H1 (cell line): ENCODE data around the gene LCNL1. TPM values are rescaled to one million over a fixed set of nuclear protein-coding genes. Genes with fewer than 3 reads are reported as not detected.

Experiments used
- CTCF ChIA-PET: fragments of 300-600 bp; sonication (Branson Sonifier 250); formaldehyde crosslinking; loops from one replicate; lab custom pipeline; 2021; ENCODE audit not compliant: partially characterized antibody; lab: Charles Lee
- POLR2A ChIA-PET: fragments of 300-600 bp; sonication (Branson Sonifier 250); formaldehyde crosslinking; loops from one replicate; lab custom pipeline; 2021; ENCODE audit warnings: inconsistent platforms; ENCODE audit not compliant: partially characterized antibody; lab: Charles Lee
- DNase-seq, 2 experiments: peaks; one replicate each; pipeline versions ENCODE4 v3.0.0 to v3.0.0-alpha.2; 2010 to 2022; ENCODE audit warnings: low spot score in 2 of 2, low read depth in 1 of 2, mixed read lengths in 1 of 2
- FAIRE-seq: peaks from 2 replicates; lab custom pipeline; 2011; peaks lifted over from hg19 to GRCh38; lab: Jason Lieb, UNC
- H2AFZ ChIP-seq: 2 replicates; pipeline ENCODE4 v1.8.1; 2012; ENCODE audit warnings: low read length, inconsistent platforms
- H2AK5ac ChIP-seq: 2 replicates; pipeline ENCODE4 v1.6.1; 2013; ENCODE audit warnings: low read depth, low read length
- H2BK120ac ChIP-seq: replicated peaks from 2 replicates; pipeline ENCODE3; 2013; ENCODE audit warnings: low read depth, low read length, inconsistent platforms
- H2BK12ac ChIP-seq: 2 replicates; pipeline ENCODE4 v1.6.1; 2013; ENCODE audit warnings: low read depth, low read length
- H2BK15ac ChIP-seq: 2 replicates; pipeline ENCODE4 v1.6.1; 2013; ENCODE audit warnings: low read length
- H2BK20ac ChIP-seq: 2 replicates; pipeline ENCODE4 v1.6.1; 2013; ENCODE audit warnings: low read length
- H2BK5ac ChIP-seq: 2 replicates; pipeline ENCODE4 v1.6.1; 2013; ENCODE audit warnings: low read depth, low read length
- H3K14ac ChIP-seq: 2 replicates; pipeline ENCODE4 v1.6.1; 2013; ENCODE audit warnings: inconsistent platforms; ENCODE audit not compliant: insufficient read length
- H3K18ac ChIP-seq: 2 replicates; pipeline ENCODE4 v1.6.1; 2013; ENCODE audit warnings: low read length; ENCODE audit errors: extremely low read depth
- H3K23ac ChIP-seq: 2 replicates; pipeline ENCODE4 v1.6.1; 2013; ENCODE audit warnings: inconsistent platforms; ENCODE audit not compliant: insufficient read length
- H3K23me2 ChIP-seq: 2 replicates; pipeline ENCODE4 v1.6.1; 2013; ENCODE audit warnings: low read depth, low read length
- H3K27ac ChIP-seq: 2 replicates; pipeline ENCODE4 v1.6.1; 2011; ENCODE audit warnings: low read depth, low read length, inconsistent platforms
- H3K27me3 ChIP-seq, 4 experiments: replicated peaks in 1 of 4; 1 replicate in 1 of 4; 2 replicates in 3 of 4; pipeline versions ENCODE4 v1.6.1 to v1.8.1; 2011 to 2013; ENCODE audit warnings: low read length in 3 of 4, mild to moderate bottlenecking in 3 of 4, inconsistent platforms in 2 of 4, mixed read lengths in 2 of 4, moderate library complexity in 1 of 4; ENCODE audit not compliant: control insufficient read depth in 3 of 4, insufficient read depth in 3 of 4; ENCODE audit errors: extremely low read depth in 1 of 4
- H3K36me3 ChIP-seq, 4 experiments: 2 replicates each; pipeline versions ENCODE4 v1.6.1 to v1.8.1; 2011 to 2013; ENCODE audit warnings: mild to moderate bottlenecking in 4 of 4, low read length in 3 of 4, moderate library complexity in 2 of 4, control low read depth in 1 of 4, inconsistent platforms in 1 of 4; ENCODE audit not compliant: insufficient read depth in 4 of 4, control insufficient read depth in 2 of 4
- H3K4ac ChIP-seq: replicated peaks from 2 replicates; pipeline ENCODE3; 2013; ENCODE audit warnings: low read length, low read depth, mixed read lengths, inconsistent platforms; ENCODE audit not compliant: insufficient read length
- H3K4me1 ChIP-seq, 4 experiments: replicated peaks in 1 of 4; 1 replicate in 1 of 4; 2 replicates in 3 of 4; pipeline versions ENCODE4 v1.6.1 to v1.8.1; 2011 to 2013; ENCODE audit warnings: low read length in 3 of 4, inconsistent platforms in 2 of 4, mixed read lengths in 1 of 4; ENCODE audit not compliant: insufficient read depth in 4 of 4, control insufficient read depth in 3 of 4
- H3K4me2 ChIP-seq, 2 experiments: 2 replicates each; pipeline versions ENCODE4 v1.6.1 to v1.8.1; 2011 to 2013; ENCODE audit warnings: low read depth in 2 of 2, low read length in 2 of 2, control low read depth in 1 of 2, inconsistent platforms in 1 of 2, mild to moderate bottlenecking in 1 of 2; ENCODE audit not compliant: insufficient read depth in 1 of 2
- H3K4me3 ChIP-seq, 4 experiments: fragments of 200-600, 300-600 bp in 1 of 4; sonication (generic), shearing (Covaris generic), sonication (Bioruptor Twin) in 1 of 4; 2 replicates each; pipeline versions ENCODE4 v1.5.1 to v1.8.1; 2011 to 2016; ENCODE audit warnings: low read length in 4 of 4, low read depth in 3 of 4, control low read depth in 2 of 4, inconsistent platforms in 2 of 4, mild to moderate bottlenecking in 2 of 4, mixed read lengths in 1 of 4, moderate library complexity in 1 of 4; ENCODE audit not compliant: insufficient read depth in 2 of 4; ENCODE audit errors: extremely low read depth in 1 of 4
- H3K56ac ChIP-seq: replicated peaks from 2 replicates; pipeline ENCODE3; 2013; ENCODE audit warnings: low read depth, mild to moderate bottlenecking, mixed read lengths, low read length, inconsistent platforms; ENCODE audit not compliant: insufficient read length
- H3K79me1 ChIP-seq: 2 replicates; pipeline ENCODE4 v1.6.1; 2013; ENCODE audit warnings: low read depth, low read length, control low read depth
- H3K79me2 ChIP-seq, 2 experiments: 2 replicates each; pipeline versions ENCODE4 v1.6.1 to v1.8.1; 2012 to 2013; ENCODE audit warnings: low read length in 2 of 2, mild to moderate bottlenecking in 2 of 2, inconsistent platforms in 1 of 2; ENCODE audit not compliant: insufficient read depth in 2 of 2, control insufficient read depth in 1 of 2
- H3K9ac ChIP-seq, 4 experiments: replicated peaks in 1 of 4; 1 replicate in 1 of 4; 2 replicates in 3 of 4; pipeline versions ENCODE4 v1.6.1 to v1.8.1; 2011 to 2013; ENCODE audit warnings: low read depth in 3 of 4, low read length in 3 of 4, control low read depth in 2 of 4, mild to moderate bottlenecking in 2 of 4, moderate library complexity in 2 of 4, inconsistent platforms in 1 of 4; ENCODE audit errors: extremely low read depth in 1 of 4
- H3K9me3 ChIP-seq, 2 experiments: 2 replicates each; pipeline versions ENCODE4 v1.6.1 to v1.8.1; 2012 to 2013; ENCODE audit warnings: mild to moderate bottlenecking in 2 of 2, moderate library complexity in 2 of 2, control low read depth in 1 of 2, inconsistent platforms in 1 of 2, low read depth in 1 of 2, low read length in 1 of 2, mixed read lengths in 1 of 2; ENCODE audit not compliant: insufficient read depth in 2 of 2
- H4K20me1 ChIP-seq, 2 experiments: replicated peaks in 1 of 2; 2 replicates each; pipeline versions ENCODE3 to v1.8.1; 2011 to 2013; ENCODE audit warnings: inconsistent platforms in 2 of 2, low read length in 2 of 2, mild to moderate bottlenecking in 1 of 2; ENCODE audit not compliant: insufficient read depth in 2 of 2, control insufficient read depth in 1 of 2
- H4K5ac ChIP-seq: 2 replicates; pipeline ENCODE4 v1.6.1; 2013; ENCODE audit warnings: low read length, low read depth, mixed read lengths, inconsistent platforms; ENCODE audit not compliant: insufficient read length
- H4K8ac ChIP-seq: 2 replicates; pipeline ENCODE4 v1.8.0; 2013; ENCODE audit warnings: mild to moderate bottlenecking, moderate library complexity, low read length, inconsistent platforms; ENCODE audit not compliant: insufficient read depth; ENCODE audit errors: extremely low read depth
- H4K91ac ChIP-seq: replicated peaks from 2 replicates; pipeline ENCODE3; 2013; ENCODE audit warnings: low read length, mixed read lengths, inconsistent platforms; ENCODE audit not compliant: insufficient read length
- HDAC6 ChIP-seq: IDR thresholded peaks from one replicate; pipeline ENCODE4 v1.7.1; 2012; ENCODE audit warnings: low read depth, mild to moderate bottlenecking, inconsistent platforms, low read length, moderate library complexity
- WGBS, 2 experiments: shearing (Covaris generic) in 1 of 2; methylation state at CpG; one replicate each; pipeline versions ENCODE4 v1.1.6 to v1.1.7; 2013 to 2015; ENCODE audit warnings: low lambda C conversion rate in 2 of 2, mixed read lengths in 2 of 2, inconsistent platforms in 1 of 2, low coverage in 1 of 2, missing lambda C conversion rate in 1 of 2; ENCODE audit not compliant: insufficient replicate concordance in 2 of 2, insufficient coverage in 1 of 2, insufficient read length in 1 of 2; ENCODE audit errors: extremely low coverage in 1 of 2, missing lambda C conversion rate in 1 of 2; 5-methylcytosine and 5-hydroxymethylcytosine counted together
- polyA plus RNA-seq, 7 experiments: library from polyadenylated mRNA; depleted of rRNA in 3 of 7; stranded (reverse) in 5 of 7; unstranded in 2 of 7; fragments of >200 nt in 5 of 7; fragments of 200-250 nt in 2 of 7; gene quantifications; 1 replicate in 5 of 7; 2 replicates in 1 of 7; 4 replicates in 1 of 7; pipeline versions ENCODE4 v1.2.1 to v1.2.3, GENCODE V29; 2011 to 2013; ENCODE audit warnings: missing spikeins in 2 of 7, mixed read lengths in 2 of 7
- total RNA-seq: library from RNA; stranded (reverse); fragmentation: NEBNext Ultra II Directional; extraction: Animal tissue kit (Norgen Biotek cat#: 25700); gene quantifications from 2 replicates; pipeline ENCODE4 v1.2.1, GENCODE V29; 2021

Gene LCNL1
- total and polyA plus RNA-seq, 2 of the 8 experiments (the other 6 are each of a cell fraction or from before 2014, with no cell fraction given): 0.11 TPM; not detected in 1

GRCh38 chr9:137019891-137020683 is 37.3 kb downstream of the LCNL1 start:
- H3K56ac ChIP-seq: no peak overlapping the region
- H4K20me1 ChIP-seq: peaks cover 0 to 8% of the 10 kb centered on the region in 2 experiments
- FAIRE-seq: no peak
- POLR2A ChIA-PET: interaction anchor here (0.7 to 1.4 kb wide), 3 partner anchors 43 to 292 kb away, joined by 3 to 4 read pairs (median 3); partner anchors contain the start of gene RABL6
- H2AFZ ChIP-seq: no peak overlapping the region
- H2BK120ac ChIP-seq: no peak overlapping the region
- H4K5ac ChIP-seq: no peak overlapping the region
- no peak overlapping the region for H3K4me2 ChIP-seq
- H2AK5ac ChIP-seq: no peak overlapping the region
- H3K23ac ChIP-seq: no peak overlapping the region
- TF ChIP-seq HDAC6: no peak
- TF ChIP-seq, all 59 proteins: peak for 0
- Histone ChIP-seq H2BK20ac (no peak overlapping the region), H2BK12ac (no peak overlapping the region), H3K9me3 (peaks cover 0 to 21% of the 10 kb centered on the region in 2 experiments; a peak in 2 of 4 replicates), H2BK5ac (no peak overlapping the region), H4K8ac (no peak overlapping the region), H3K27me3 (no peaks in the 10 kb centered on the region; a peak in 1 of 7 replicates), H2BK15ac (no peak overlapping the region), H3K4me1 (peaks cover 0 to 8% (median 3%) of the 10 kb centered on the region in 4 experiments; a peak in 3 of 7 replicates), H3K9ac (no peak overlapping the region), H3K4ac (no peak overlapping the region), H3K18ac (no peak overlapping the region), H3K36me3 (peaks cover 0 to 12% (median 0%) of the 10 kb centered on the region in 4 experiments; a peak in 1 of 8 replicates), H3K27ac (no peak overlapping the region), H3K4me3 (no peak overlapping the region), H3K14ac (no peak overlapping the region), H4K91ac (no peak overlapping the region), H3K23me2 (no peaks in the 10 kb centered on the region), H3K79me2 (no peaks in the 10 kb centered on the region), H3K79me1 (no peaks in the 10 kb centered on the region)
- DNase-seq: no peak
- CTCF ChIA-PET: interaction anchor here (1.2 to 7.2 kb wide), 11 partner anchors 10 to 205 kb away, joined by 3 to 54 read pairs (median 4); partner anchors contain the start of genes ABCA2, CYSRT1 and FUT7
- WGBS, 2 experiments: 95% methylated on average over 19 of the region's 34 CpGs; no CpG with 5 or more reads in 1 of the 2 experiments
